Common myeloid progenitor, CD34-positive (primary cell): ENCODE results near the gene MLPH.

Experiments
- CTCF ChIA-PET: fragments of 350-600 bp; sonication (Branson Sonifier 250); formaldehyde crosslinking; loops from one replicate; lab custom pipeline; 2021; ENCODE audit warnings: antibody characterized with exemption; lab: Charles Lee
- POLR2A ChIA-PET: fragments of 350-600 bp; sonication (Branson Sonifier 250); formaldehyde crosslinking; loops from one replicate; lab custom pipeline; 2021; ENCODE audit warnings: antibody characterized with exemption; lab: Charles Lee
- DNase-seq, 3 donors: peaks; one replicate each; pipeline versions ENCODE4 v3.0.0 to v3.0.0-alpha.2; 2013
- H3K27ac ChIP-seq, 2 experiments: 1 replicate in 1 of 2; 2 replicates in 1 of 2; pipeline ENCODE4 v1.7.0; 2013; ENCODE audit warnings: inconsistent platforms in 2 of 2, low read length in 2 of 2, mild to moderate bottlenecking in 2 of 2, low read depth in 1 of 2, moderate library complexity in 1 of 2; ENCODE audit not compliant: severe bottlenecking in 2 of 2, insufficient read depth in 1 of 2, poor library complexity in 1 of 2
- H3K27me3 ChIP-seq, 5 experiments: replicated peaks in 2 of 5; 1 replicate in 3 of 5; 2 replicates in 2 of 5; pipeline versions ENCODE4 v1.6.1 to v1.7.0; 2013; ENCODE audit warnings: low read length in 4 of 5, mild to moderate bottlenecking in 2 of 5, moderate library complexity in 2 of 5, inconsistent platforms in 1 of 5; ENCODE audit not compliant: insufficient read depth in 5 of 5, control insufficient read depth in 4 of 5
- H3K36me3 ChIP-seq, 4 experiments: 1 replicate in 2 of 4; 2 replicates in 2 of 4; pipeline versions ENCODE4 v1.6.1 to v1.7.0; 2013; ENCODE audit warnings: low read length in 3 of 4, control low read depth in 1 of 4, mild to moderate bottlenecking in 1 of 4; ENCODE audit not compliant: control insufficient read depth in 4 of 4, insufficient read depth in 4 of 4
- H3K4me1 ChIP-seq, 4 experiments: 1 replicate in 3 of 4; 2 replicates in 1 of 4; pipeline versions ENCODE4 v1.6.1 to v1.7.1; 2013; ENCODE audit warnings: low read length in 3 of 4, mild to moderate bottlenecking in 3 of 4, control low read depth in 1 of 4, inconsistent platforms in 1 of 4, moderate library complexity in 1 of 4; ENCODE audit not compliant: control insufficient read depth in 4 of 4, insufficient read depth in 4 of 4; ENCODE audit errors: control extremely low read depth in 1 of 4
- H3K4me3 ChIP-seq, 7 experiments: 1 replicate in 4 of 7; 2 replicates in 3 of 7; pipeline versions ENCODE4 v1.5.1 to v1.7.0; 2013; ENCODE audit warnings: mild to moderate bottlenecking in 7 of 7, low read length in 6 of 7, moderate library complexity in 6 of 7, inconsistent platforms in 2 of 7, low read depth in 2 of 7, control low read depth in 1 of 7; ENCODE audit not compliant: insufficient read depth in 4 of 7, control insufficient read depth in 1 of 7; ENCODE audit errors: extremely low read depth in 1 of 7
- H3K9me3 ChIP-seq, 5 experiments: 1 replicate in 4 of 5; 2 replicates in 1 of 5; pipeline versions ENCODE4 v1.6.1 to v1.7.1; 2013; ENCODE audit warnings: low read length in 4 of 5, mild to moderate bottlenecking in 2 of 5, inconsistent platforms in 1 of 5, low read depth in 1 of 5, moderate library complexity in 1 of 5; ENCODE audit not compliant: control insufficient read depth in 4 of 5, insufficient read depth in 2 of 5; ENCODE audit errors: control extremely low read depth in 1 of 5
- WGBS: methylation state at CpG from one replicate; pipeline ENCODE4 v1.1.5; 2013; ENCODE audit not compliant: insufficient coverage; 5-methylcytosine and 5-hydroxymethylcytosine counted together

MLPH gene

GRCh38 chr2:237541243-237541642 lies 54.2 kb downstream of the MLPH start:
- H3K4me1 ChIP-seq: no peaks in the 10 kb centered on the region
- WGBS: 94% methylated on average over 5 of the region's 5 CpGs
- no peak overlapping the region for H3K27ac ChIP-seq
- CTCF ChIA-PET: interaction anchor here (1.0 to 1.7 kb wide), 4 partner anchors 29 to 36 kb away, joined by 3 to 9 read pairs (median 3); no protein-coding TSS in a partner anchor
- no peaks in the 10 kb centered on the region for H3K27me3 ChIP-seq
- H3K36me3 ChIP-seq: no peaks in the 10 kb centered on the region
- peaks cover 0 to 6% (median 0%) of the 10 kb centered on the region in 5 experiments for H3K9me3 ChIP-seq
- no peak for DNase-seq
- no peak overlapping the region for H3K4me3 ChIP-seq
- POLR2A ChIA-PET: no interaction called here

DNA sequence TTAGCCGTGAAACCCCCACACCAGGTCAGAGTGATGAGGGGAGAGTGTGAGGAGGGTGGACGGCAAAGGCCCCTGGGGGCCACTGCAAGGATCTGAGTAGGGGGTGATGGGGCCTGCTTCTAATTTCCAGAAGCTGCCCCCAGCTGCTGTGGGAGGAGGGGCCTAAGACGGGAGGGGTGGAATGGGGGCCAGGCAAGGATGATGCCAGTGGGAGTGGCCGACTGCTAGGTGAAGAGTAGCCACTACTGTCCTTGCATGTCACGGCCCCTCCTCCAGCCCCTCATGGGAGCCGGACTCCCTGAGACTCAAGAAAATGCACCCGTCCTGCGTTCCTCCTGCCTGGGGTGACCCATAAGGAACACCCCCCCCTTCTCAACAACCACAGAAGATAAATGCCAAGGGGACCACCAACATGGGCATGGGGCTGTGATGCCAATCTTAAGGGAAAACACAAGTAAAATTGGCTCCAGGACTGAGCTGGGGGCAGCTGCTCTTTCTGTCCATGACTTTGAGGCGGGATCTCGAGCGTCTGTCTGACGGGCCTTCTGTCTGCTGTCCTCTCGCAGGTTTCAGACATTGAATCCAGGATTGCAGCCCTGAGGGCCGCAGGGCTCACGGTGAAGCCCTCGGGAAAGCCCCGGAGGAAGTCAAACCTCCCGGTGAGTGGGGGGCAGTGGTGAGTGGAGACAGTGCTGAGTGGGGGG lies 55.1 kb downstream of the MLPH start:
- peaks cover 0 to 6% (median 0%) of the 10 kb centered on the region in 5 experiments for H3K9me3 ChIP-seq
- no peaks in the 10 kb centered on the region for H3K36me3 ChIP-seq
- no peaks in the 10 kb centered on the region for H3K4me1 ChIP-seq
- ChIA-PET CTCF (no interaction called here), POLR2A (no interaction called here)
- peaks cover 0 to 7% (median 0%) of the 10 kb centered on the region in 5 experiments for H3K27me3 ChIP-seq
- H3K27ac ChIP-seq: no peak overlapping the region
- 96% methylated on average over 15 of the region's 18 CpGs for WGBS
- no peak for DNase-seq
- H3K4me3 ChIP-seq: no peak overlapping the region

DNA sequence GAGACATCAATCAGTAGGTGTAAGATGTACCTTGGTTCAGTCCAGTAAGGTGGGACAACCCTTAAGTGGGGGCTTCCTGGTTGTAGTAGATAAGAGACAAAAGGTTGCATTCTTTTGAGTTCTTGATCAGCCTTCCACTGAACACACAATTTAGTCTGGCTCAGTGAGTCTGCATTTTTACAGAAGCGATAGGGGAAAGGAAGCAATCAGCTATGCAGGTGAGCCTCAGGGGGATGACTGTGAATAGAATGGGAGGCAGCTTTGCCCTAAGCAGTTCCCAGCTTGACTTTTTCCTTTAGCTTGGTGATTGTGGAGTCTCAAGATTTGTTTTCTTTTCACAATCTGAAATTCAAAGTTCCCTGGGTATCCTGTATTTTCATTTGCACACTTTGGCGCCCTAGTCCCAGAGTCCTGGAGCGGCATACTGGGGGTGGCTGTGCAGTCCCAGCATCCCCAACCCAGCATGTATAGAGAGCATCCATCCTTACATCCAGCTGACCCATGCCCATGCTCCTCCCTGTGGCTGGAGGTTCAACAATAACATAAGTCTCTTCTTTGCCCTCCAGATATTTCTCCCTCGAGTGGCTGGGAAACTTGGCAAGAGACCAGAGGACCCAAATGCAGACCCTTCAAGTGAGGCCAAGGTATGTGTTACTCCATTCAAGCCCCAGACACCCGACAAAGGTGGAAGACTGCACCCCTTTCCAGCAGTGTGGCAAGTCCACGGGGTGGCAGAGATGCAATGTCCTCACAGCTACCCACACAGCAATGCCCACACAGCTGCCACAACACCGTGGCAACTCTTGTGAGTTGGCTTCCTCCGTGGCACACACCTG lies 59.2 kb downstream of the MLPH start:
- Histone ChIP-seq H3K4me3 (no peak overlapping the region), H3K36me3 (no peaks in the 10 kb centered on the region), H3K27me3 (peaks cover 0 to 16% (median 2%) of the 10 kb centered on the region in 5 experiments), H3K27ac (no peak overlapping the region), H3K9me3 (peaks cover 0 to 6% (median 0%) of the 10 kb centered on the region in 5 experiments), H3K4me1 (no peaks in the 10 kb centered on the region)
- POLR2A ChIA-PET: no interaction called here
- DNase-seq: no peak
- CTCF ChIA-PET: no interaction called here
- WGBS: 74% methylated on average over 6 of the region's 8 CpGs

- peaks cover 0 to 16% (median 2%) of the 10 kb centered on the region in 5 experiments for H3K27me3 ChIP-seq
- ChIA-PET POLR2A (no interaction called here), CTCF (no interaction called here)
- H3K4me3 ChIP-seq: no peak overlapping the region
- H3K9me3 ChIP-seq: peaks cover 0 to 5% (median 0%) of the 10 kb centered on the region in 5 experiments
- no peaks in the 10 kb centered on the region for H3K4me1 ChIP-seq
- no peaks in the 10 kb centered on the region for H3K36me3 ChIP-seq
- WGBS: 96% methylated on average over 8 of the region's 13 CpGs
- DNase-seq: no peak
- no peak overlapping the region for H3K27ac ChIP-seq
Observed at GRCh38 chr2:237546876-237547395, 59.9 kb downstream of the MLPH start.

DNA sequence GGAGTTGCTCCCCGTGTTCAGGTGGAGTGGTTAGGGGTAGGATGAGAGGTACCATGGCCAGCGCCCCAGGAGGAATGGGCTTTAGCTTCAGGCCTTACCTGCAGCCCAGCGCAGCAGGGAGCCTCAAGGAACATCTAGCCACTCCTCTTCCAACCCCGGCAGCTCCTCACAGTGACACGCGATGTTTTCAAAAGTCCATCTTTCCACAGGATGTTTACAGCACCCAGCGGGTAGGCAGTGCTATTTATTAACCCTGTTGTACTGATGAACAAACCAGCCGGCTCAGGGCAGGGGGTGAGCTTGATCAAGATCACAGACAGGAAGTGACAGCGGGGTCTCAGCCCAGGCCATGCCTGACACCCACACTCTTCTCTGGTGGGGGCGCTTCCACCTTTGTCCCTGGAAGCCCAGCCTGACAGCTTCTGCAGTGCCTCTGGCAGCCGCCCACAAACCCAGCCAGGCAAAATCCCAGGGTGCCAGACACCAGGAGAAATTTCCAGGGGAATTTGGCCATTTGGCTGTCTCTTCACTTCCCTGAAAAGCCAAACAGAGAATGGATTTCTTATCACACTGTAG lies 60.9 kb downstream of the MLPH start:
- peaks cover 0 to 16% (median 2%) of the 10 kb centered on the region in 5 experiments for H3K27me3 ChIP-seq
- WGBS: 74% methylated on average over 9 of the region's 11 CpGs
- no peaks in the 10 kb centered on the region for H3K4me1 ChIP-seq
- H3K27ac ChIP-seq: no peak overlapping the region
- H3K9me3 ChIP-seq: peaks cover 0 to 1% (median 0%) of the 10 kb centered on the region in 5 experiments
- ChIA-PET CTCF (interaction anchor here (1.2 kb wide), 1 partner anchor 24 kb away, joined by 4 read pairs; no protein-coding TSS in a partner anchor), POLR2A (no interaction called here)
- H3K36me3 ChIP-seq: no peaks in the 10 kb centered on the region
- DNase-seq: no peak
- no peak overlapping the region for H3K4me3 ChIP-seq

GRCh38 chr2:237549216-237549615 lies 62.2 kb downstream of the MLPH start:
- H3K27me3 ChIP-seq: peaks cover 0 to 16% (median 2%) of the 10 kb centered on the region in 5 experiments
- H3K36me3 ChIP-seq: no peaks in the 10 kb centered on the region
- no peak overlapping the region for H3K4me3 ChIP-seq
- WGBS: 92% methylated on average over 5 of the region's 8 CpGs
- ChIA-PET CTCF (interaction anchor here (0.8 to 1.5 kb wide), 3 partner anchors 12 to 36 kb away, joined by 3 to 6 read pairs (median 4); no protein-coding TSS in a partner anchor), POLR2A (no interaction called here)
- H3K27ac ChIP-seq: no peak overlapping the region
- peaks cover 0 to 11% (median under 1%) of the 10 kb centered on the region in 5 experiments for H3K9me3 ChIP-seq
- DNase-seq: no peak
- H3K4me1 ChIP-seq: no peaks in the 10 kb centered on the region
